Testis (tissue), 3 donors: ENCODE measurements around the gene CTNNA2. TPM values are rescaled to one million over a fixed set of nuclear protein-coding genes. Genes with fewer than 3 reads are reported as not detected.

Source experiments
- DNase-seq: peaks from one replicate; pipeline ENCODE4 v3.0.0-alpha.2; 2019
- H3K27ac ChIP-seq, 2 donors: fragments of 200-600 bp; sonication (generic); one replicate each; pipeline ENCODE4 v1.5.1; 2019
- H3K27me3 ChIP-seq: fragments of 200-600 bp; sonication (generic); one replicate; pipeline ENCODE4 v1.5.1; 2019
- H3K36me3 ChIP-seq: fragments of 200-600 bp; sonication (generic); one replicate; pipeline ENCODE4 v1.5.1; 2017; ENCODE audit warnings: low read depth; ENCODE audit errors: missing control alignments
- H3K4me1 ChIP-seq: fragments of 200-600 bp; sonication (generic); one replicate; pipeline ENCODE4 v1.5.1; 2019
- H3K4me3 ChIP-seq, 2 donors: fragments of 200-600 bp; sonication (generic); one replicate each; pipeline ENCODE4 v1.5.1; 2017 to 2019
- H3K9me3 ChIP-seq: fragments of 200-600 bp; sonication (generic); one replicate; pipeline ENCODE4 v1.5.1; 2017
- POLR2A ChIP-seq: fragments of 450-650 bp; IDR thresholded peaks from one replicate; pipeline ENCODE4 v1.6.1; 2017; ENCODE audit warnings: antibody characterized with exemption, mild to moderate bottlenecking, moderate library complexity
- WGBS, 2 donors: methylation state at CpG; one replicate each; pipeline ENCODE4 v1.1.5; 2018; 5-methylcytosine and 5-hydroxymethylcytosine counted together
- intact Hi-C: fragments of 100-400 bp; cut with DNase I; formaldehyde crosslinking; loops from one replicate; pipeline ENCODE4 v1.15.1; 2023; ENCODE audit warnings: low total_unique reads
- polyA plus RNA-seq: library from polyadenylated mRNA; stranded (reverse); fragments of 350-450 nt; fragmentation: Illumina TruSeq; extraction: RNeasy Lipid Tissue Mini Kit (QIAGEN cat#74804); gene quantifications from one replicate; pipeline ENCODE4 v1.2.3, GENCODE V29; 2014; ENCODE audit warnings: low read depth, low replicate concordance; ENCODE audit not compliant: insufficient read depth
- total RNA-seq, 2 donors: library from RNA; depleted of rRNA; stranded (reverse); fragments of >200 nt; gene quantifications; one replicate each; pipeline ENCODE4 v1.2.3, GENCODE V29; 2016
- TF ChIP-seq, protein P1 (sequence below), 3 experiments: fragments of 450-650 bp in 2 of 3; fragments of 200-600 bp in 1 of 3; sonication (generic) in 1 of 3; IDR thresholded peaks; one replicate each; pipeline ENCODE4 v1.5.1; 2016 to 2019; ENCODE audit warnings: antibody characterized with exemption in 3 of 3, mild to moderate bottlenecking in 2 of 3, moderate library complexity in 1 of 3

CTNNA2 gene
- total and polyA plus RNA-seq, 3 donors from 2014 or later, result 36.8 to 44.5 (median 43.4) TPM

DNA sequence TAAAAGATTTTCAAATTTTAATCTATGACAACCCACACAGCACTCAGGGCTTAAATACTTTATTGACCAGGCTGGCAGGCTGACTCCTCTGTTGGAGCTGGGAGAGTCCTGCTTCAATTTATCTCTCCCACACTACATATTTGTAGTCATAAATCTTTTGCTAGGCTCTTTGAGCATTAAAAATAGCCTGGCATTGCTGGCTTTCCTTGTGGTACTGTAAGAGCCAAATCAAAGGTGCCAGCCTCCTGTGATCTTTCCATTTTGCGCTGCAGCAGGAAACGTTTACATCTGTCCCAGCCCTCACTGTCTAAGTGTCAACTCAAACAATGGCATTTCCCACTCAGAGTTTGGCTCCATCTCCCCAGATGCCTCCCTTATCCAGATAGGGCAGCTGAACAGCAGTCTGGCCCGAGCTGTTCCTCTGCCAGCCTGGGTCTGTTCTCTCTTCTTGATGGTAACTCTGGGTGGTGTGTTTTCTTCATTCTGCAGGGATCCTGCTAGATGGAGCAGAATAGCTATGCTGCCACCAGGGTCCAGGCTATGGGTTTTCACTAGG is 729.6 kb downstream of the CTNNA2 start:
- intact Hi-C loops, result no loop called here
- no peaks in the 10 kb centered on the region for H3K36me3 ChIP-seq
- H3K4me3 ChIP-seq, result no peak overlapping the region
- H3K9me3 ChIP-seq, result no peaks in the 10 kb centered on the region
- no peaks in the 10 kb centered on the region for H3K4me1 ChIP-seq
- DNase-seq, result no peak
- no peak overlapping the region for H3K27ac ChIP-seq
- TF ChIP-seq, protein P1, sequence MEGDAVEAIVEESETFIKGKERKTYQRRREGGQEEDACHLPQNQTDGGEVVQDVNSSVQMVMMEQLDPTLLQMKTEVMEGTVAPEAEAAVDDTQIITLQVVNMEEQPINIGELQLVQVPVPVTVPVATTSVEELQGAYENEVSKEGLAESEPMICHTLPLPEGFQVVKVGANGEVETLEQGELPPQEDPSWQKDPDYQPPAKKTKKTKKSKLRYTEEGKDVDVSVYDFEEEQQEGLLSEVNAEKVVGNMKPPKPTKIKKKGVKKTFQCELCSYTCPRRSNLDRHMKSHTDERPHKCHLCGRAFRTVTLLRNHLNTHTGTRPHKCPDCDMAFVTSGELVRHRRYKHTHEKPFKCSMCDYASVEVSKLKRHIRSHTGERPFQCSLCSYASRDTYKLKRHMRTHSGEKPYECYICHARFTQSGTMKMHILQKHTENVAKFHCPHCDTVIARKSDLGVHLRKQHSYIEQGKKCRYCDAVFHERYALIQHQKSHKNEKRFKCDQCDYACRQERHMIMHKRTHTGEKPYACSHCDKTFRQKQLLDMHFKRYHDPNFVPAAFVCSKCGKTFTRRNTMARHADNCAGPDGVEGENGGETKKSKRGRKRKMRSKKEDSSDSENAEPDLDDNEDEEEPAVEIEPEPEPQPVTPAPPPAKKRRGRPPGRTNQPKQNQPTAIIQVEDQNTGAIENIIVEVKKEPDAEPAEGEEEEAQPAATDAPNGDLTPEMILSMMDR (IDR thresholded peaks at IDR 0.05), result no peak
- no peak for TF ChIP-seq POLR2A
- WGBS, 2 donors, result 48 to 60% methylated on average over 3 of the region's 3 CpGs
- no peaks in the 10 kb centered on the region for H3K27me3 ChIP-seq

DNA sequence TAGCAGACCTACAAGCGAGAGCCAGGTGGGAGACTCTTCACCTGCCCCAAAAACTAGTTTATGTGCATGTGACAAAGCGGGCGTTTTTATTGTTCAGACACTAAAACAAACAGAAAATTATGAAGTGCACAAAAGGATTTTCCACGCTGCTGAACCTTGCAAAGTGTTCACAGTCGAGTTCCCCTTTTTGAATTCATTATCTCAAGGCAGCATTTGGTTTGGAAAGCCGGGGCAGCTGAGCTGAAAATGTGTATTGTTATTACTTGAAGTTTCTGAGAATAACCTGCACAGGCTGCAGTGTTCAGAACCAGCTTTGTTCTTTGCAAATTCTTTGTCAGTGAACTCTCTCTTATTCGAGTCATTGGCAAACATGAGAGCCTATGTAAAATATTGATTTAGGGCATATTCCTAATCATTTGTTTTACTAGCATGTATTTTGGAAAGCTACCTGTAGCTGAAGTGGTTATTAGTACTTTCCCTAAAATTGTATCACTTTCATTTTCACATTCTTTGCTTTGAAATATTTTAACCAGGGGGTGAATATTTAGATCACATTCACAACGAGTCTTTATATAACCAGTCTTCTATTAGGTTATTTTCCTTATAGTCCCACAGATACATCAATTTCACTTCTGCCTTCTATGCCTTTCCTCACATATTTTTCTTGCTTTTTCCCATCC is 732.2 kb downstream of the CTNNA2 start:
- H3K27me3 ChIP-seq, result no peaks in the 10 kb centered on the region
- TF ChIP-seq POLR2A, result no peak
- TF ChIP-seq, protein P1 (IDR thresholded peaks at IDR 0.05), result no peak
- no peak overlapping the region for H3K27ac ChIP-seq
- 82 to 83% methylated on average over 8 of the region's 8 CpGs for WGBS, 2 donors
- no peaks in the 10 kb centered on the region for H3K36me3 ChIP-seq
- no peaks in the 10 kb centered on the region for H3K9me3 ChIP-seq
- DNase-seq, result no peak
- no peaks in the 10 kb centered on the region for H3K4me1 ChIP-seq
- H3K4me3 ChIP-seq, result no peak overlapping the region
- intact Hi-C loops, result no loop called here

DNA sequence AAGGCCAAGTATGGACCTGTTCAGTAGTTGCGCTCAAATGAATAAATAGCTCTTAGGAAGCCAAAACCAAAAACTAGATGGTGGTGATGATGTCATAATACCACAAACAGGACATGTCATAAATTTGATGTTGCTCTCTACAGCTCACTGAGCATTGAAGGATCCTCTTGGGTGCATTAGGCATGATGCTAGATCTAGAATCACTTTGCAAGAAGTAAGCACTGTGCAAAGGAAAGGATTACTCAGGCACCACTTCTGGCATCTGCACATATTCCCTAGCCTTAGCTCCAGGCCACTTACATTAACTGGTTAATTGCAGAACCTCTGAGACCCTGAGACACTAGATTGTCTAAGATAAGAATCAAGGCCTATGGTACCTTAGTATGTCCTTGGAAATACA is 733.7 kb downstream of the CTNNA2 start:
- Histone ChIP-seq H3K36me3 (no peaks in the 10 kb centered on the region), H3K27me3 (no peaks in the 10 kb centered on the region), H3K4me3 (no peak overlapping the region), H3K27ac (no peak overlapping the region), H3K4me1 (no peaks in the 10 kb centered on the region), H3K9me3 (no peaks in the 10 kb centered on the region)
- intact Hi-C loops, result no loop called here
- no peak for TF ChIP-seq POLR2A
- TF ChIP-seq, protein P1 (IDR thresholded peaks at IDR 0.05), result no peak
- WGBS, 2 donors, result 91 to 92% methylated on average over 1 of the region's 1 CpG
- no peak for DNase-seq

DNA sequence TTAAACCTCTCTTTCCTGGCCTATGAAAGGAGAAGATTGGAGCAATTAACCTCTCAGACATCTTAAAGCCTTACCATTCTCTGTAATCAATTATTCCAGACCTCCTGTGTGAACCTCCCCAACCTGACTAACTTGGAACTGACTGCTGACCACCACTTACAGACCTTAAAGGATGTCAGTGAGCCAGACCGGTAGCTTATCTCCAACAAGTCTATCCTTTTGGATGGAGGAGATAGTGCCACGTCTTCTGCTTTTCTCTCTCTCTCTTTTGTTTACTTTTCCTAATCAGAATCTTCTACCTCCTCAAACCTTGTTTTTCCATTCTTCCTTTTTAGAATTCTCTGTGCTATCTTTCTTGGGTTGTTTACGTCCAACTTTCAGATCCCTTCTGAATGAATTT is 734.5 kb downstream of the CTNNA2 start:
- Histone ChIP-seq H3K4me1 (no peaks in the 10 kb centered on the region), H3K27me3 (no peaks in the 10 kb centered on the region), H3K9me3 (no peaks in the 10 kb centered on the region), H3K4me3 (no peak overlapping the region), H3K36me3 (no peaks in the 10 kb centered on the region), H3K27ac (no peak overlapping the region)
- intact Hi-C loops, result no loop called here
- 59 to 60% methylated on average over 3 of the region's 3 CpGs for WGBS, 2 donors
- TF ChIP-seq POLR2A, result no peak
- TF ChIP-seq, protein P1 (IDR thresholded peaks at IDR 0.05), result no peak
- DNase-seq, result no peak

DNA sequence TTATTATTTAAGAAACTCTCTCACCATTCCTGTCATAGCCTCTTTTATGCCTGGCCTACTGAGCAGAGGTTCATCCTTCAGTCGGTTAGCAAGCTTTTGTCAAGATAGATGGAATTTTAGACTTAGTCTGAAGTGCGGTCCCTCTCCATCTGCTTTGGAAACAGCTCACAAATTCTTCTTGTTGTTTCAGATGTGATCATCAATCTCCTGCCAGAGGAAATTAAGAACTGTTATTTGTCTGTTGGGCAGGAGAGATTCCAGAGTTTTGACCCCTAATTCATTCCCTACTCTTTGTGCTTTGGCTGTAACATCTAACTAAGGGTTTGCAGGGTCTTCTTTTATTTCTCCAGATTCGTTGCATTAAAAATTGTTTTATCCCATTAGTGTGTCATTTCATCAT is 735.3 kb downstream of the CTNNA2 start:
- WGBS, 2 donors, result 60 to 73% methylated on average over 3 of the region's 3 CpGs
- intact Hi-C loops, result no loop called here
- no peak overlapping the region for H3K4me3 ChIP-seq

More for the DNA sequence above, 735.3 kb downstream of the CTNNA2 start:
- Histone ChIP-seq H3K27me3 (no peaks in the 10 kb centered on the region), H3K36me3 (no peaks in the 10 kb centered on the region), H3K27ac (no peak overlapping the region), H3K4me1 (no peaks in the 10 kb centered on the region), H3K9me3 (no peaks in the 10 kb centered on the region)
- no peak for DNase-seq
- TF ChIP-seq, protein P1 (IDR thresholded peaks at IDR 0.05), result no peak
- TF ChIP-seq POLR2A, result no peak
